Mesothelial cell of epicardium (in vitro differentiated cells): Measurements from ENCODE around the gene SEMA4D. TPM values are rescaled to one million over a fixed set of nuclear protein-coding genes. Genes with fewer than 3 reads are reported as not detected.

Experiments used
- DNase-seq, 2 experiments: peaks; one replicate each; pipeline ENCODE4 v3.0.0; 2021; ENCODE audit warnings: low spot score in 2 of 2; ENCODE audit not compliant: unreplicated experiment in 2 of 2
- H3K27ac Mint-ChIP-seq: 2 replicates; pipeline ENCODE4 v1.8.0; 2021; ENCODE audit warnings: mixed read lengths
- H3K27me3 Mint-ChIP-seq: 2 replicates; pipeline ENCODE4 v1.8.0; 2021; ENCODE audit warnings: low read depth, mixed read lengths
- H3K36me3 Mint-ChIP-seq: 2 replicates; pipeline ENCODE4 v1.8.0; 2021; ENCODE audit warnings: mixed read lengths
- H3K4me1 Mint-ChIP-seq: 2 replicates; pipeline ENCODE4 v1.8.0; 2021; ENCODE audit warnings: mixed read lengths
- H3K4me3 Mint-ChIP-seq: 2 replicates; pipeline ENCODE4 v1.8.0; 2021; ENCODE audit warnings: mild to moderate bottlenecking, moderate library complexity, mixed read lengths
- H3K9me3 Mint-ChIP-seq: 2 replicates; pipeline ENCODE4 v1.8.0; 2021; ENCODE audit warnings: mixed read lengths
- total RNA-seq: library from RNA; stranded (reverse); gene quantifications from 3 replicates; pipeline ENCODE4 v1.2.1, GENCODE V29; 2021
- TF ChIP-seq, protein P1 (sequence below): fragments of 200-600 bp; sonication (generic); IDR thresholded peaks from one replicate; pipeline ENCODE4 v1.5.0; 2021; ENCODE audit warnings: antibody characterized with exemption; ENCODE audit not compliant: unreplicated experiment

The SEMA4D gene
- total RNA-seq, 1 donor from 2014 or later, result 44.7 TPM

DNA sequence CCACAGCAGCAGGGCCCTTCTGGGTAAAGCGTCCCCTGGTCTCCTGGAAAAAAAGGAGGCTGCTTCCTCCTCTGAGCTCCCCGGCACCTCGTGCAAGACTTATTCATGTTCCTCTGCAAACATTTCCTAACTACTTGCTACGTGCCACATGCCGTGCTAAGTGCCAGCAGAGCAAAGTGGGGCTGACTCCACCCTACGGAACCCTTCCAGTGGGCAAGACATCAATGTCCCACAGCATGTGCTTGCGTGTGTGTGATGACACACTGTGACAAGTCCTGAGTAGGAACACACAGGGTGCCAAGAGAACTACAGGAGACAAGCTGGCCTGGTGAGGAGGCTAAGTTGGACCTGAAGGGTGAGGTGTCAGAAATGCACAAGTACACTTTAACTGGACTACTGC lies 57.4 kb downstream of the SEMA4D start:
- TF ChIP-seq, protein P1, sequence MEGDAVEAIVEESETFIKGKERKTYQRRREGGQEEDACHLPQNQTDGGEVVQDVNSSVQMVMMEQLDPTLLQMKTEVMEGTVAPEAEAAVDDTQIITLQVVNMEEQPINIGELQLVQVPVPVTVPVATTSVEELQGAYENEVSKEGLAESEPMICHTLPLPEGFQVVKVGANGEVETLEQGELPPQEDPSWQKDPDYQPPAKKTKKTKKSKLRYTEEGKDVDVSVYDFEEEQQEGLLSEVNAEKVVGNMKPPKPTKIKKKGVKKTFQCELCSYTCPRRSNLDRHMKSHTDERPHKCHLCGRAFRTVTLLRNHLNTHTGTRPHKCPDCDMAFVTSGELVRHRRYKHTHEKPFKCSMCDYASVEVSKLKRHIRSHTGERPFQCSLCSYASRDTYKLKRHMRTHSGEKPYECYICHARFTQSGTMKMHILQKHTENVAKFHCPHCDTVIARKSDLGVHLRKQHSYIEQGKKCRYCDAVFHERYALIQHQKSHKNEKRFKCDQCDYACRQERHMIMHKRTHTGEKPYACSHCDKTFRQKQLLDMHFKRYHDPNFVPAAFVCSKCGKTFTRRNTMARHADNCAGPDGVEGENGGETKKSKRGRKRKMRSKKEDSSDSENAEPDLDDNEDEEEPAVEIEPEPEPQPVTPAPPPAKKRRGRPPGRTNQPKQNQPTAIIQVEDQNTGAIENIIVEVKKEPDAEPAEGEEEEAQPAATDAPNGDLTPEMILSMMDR, result no peak
- no peak for DNase-seq
- H3K4me3 Mint-ChIP-seq, result no peak overlapping the region
- H3K27me3 Mint-ChIP-seq, result no peaks in the 10 kb centered on the region
- H3K27ac Mint-ChIP-seq, result no peak overlapping the region
- H3K9me3 Mint-ChIP-seq, result no peaks in the 10 kb centered on the region
- H3K4me1 Mint-ChIP-seq, result peaks cover 1% of the 10 kb centered on the region
- H3K36me3 Mint-ChIP-seq, result no peaks in the 10 kb centered on the region

GRCh38 chr9:89440046-89440445 lies 57.9 kb downstream of the SEMA4D start:
- Mint-ChIP-seq H3K27me3 (no peaks in the 10 kb centered on the region), H3K27ac (no peak overlapping the region), H3K4me1 (peaks cover 6% of the 10 kb centered on the region), H3K4me3 (no peak overlapping the region), H3K36me3 (no peaks in the 10 kb centered on the region), H3K9me3 (no peaks in the 10 kb centered on the region)
- DNase-seq, result no peak
- TF ChIP-seq, protein P1, result no peak

DNA sequence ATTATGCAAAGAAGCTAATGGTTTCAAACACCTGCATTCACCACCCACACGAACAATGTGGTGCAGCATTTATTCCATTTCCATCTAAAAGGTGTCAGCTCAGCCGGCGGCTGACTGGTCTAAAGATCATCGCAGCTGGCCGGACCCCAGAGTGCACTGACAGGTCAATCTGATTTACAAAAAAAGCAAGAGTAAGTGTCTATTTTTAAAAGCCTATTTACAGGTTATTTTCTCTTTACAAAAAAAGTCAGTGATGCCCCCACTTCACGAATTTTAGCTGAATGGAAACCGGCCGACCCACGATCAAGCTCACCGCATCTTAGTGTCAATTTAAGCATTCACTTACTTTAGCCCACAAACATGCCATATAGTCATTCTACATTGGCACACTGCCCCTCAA lies 58.3 kb downstream of the SEMA4D start:
- Mint-ChIP-seq H3K27ac (no peak overlapping the region), H3K36me3 (no peaks in the 10 kb centered on the region), H3K27me3 (no peaks in the 10 kb centered on the region), H3K9me3 (no peaks in the 10 kb centered on the region), H3K4me1 (peaks cover 11% of the 10 kb centered on the region), H3K4me3 (no peak overlapping the region)
- TF ChIP-seq, protein P1, result no peak
- no peak for DNase-seq

GRCh38 chr9:89438194-89438593 lies 59.7 kb downstream of the SEMA4D start:
- H3K9me3 Mint-ChIP-seq, result no peaks in the 10 kb centered on the region
- H3K4me1 Mint-ChIP-seq, result peaks cover 11% of the 10 kb centered on the region
- no peak overlapping the region for H3K4me3 Mint-ChIP-seq
- H3K27ac Mint-ChIP-seq, result no peak overlapping the region
- no peaks in the 10 kb centered on the region for H3K27me3 Mint-ChIP-seq
- no peaks in the 10 kb centered on the region for H3K36me3 Mint-ChIP-seq
- TF ChIP-seq, protein P1, result no peak
- DNase-seq, result no peak

- Mint-ChIP-seq H3K27me3 (no peaks in the 10 kb centered on the region), H3K9me3 (no peaks in the 10 kb centered on the region), H3K4me3 (no peak overlapping the region), H3K36me3 (no peaks in the 10 kb centered on the region), H3K27ac (no peak overlapping the region), H3K4me1 (peaks cover 11% of the 10 kb centered on the region)
- no peak for DNase-seq
- TF ChIP-seq, protein P1, result no peak
Measured at GRCh38 chr9:89437772-89438171, 60.1 kb downstream of the SEMA4D start.
